HCT116 (cell line): Measurements from ENCODE around the gene TEX22. TPM values are rescaled to one million over a fixed set of nuclear protein-coding genes. Genes with fewer than 3 reads are reported as not detected.

ENCODE experiments used
- ATAC-seq: fragments of 200-7000 bp; cut with Tn5 transposase; 2 replicates; pipeline ENCODE4 v1.9.1; 2020; ENCODE audit warnings: mild to moderate bottlenecking, moderate library complexity
- BruUV-seq: library from RNA; stranded (reverse); fragments of 400-500 nt; replicated peaks from 2 replicates; lab custom pipeline; 2021; lab: Mats Ljungman, UMichigan
- CTCF ChIA-PET: fragments of 300-600 bp; sonication (Branson Sonifier 250); formaldehyde crosslinking; loops from one replicate; lab custom pipeline; 2021; ENCODE audit warnings: antibody characterized with exemption; lab: Charles Lee
- POLR2A ChIA-PET: fragments of 300-600, 350-600 bp; sonication (Branson Sonifier 250); formaldehyde crosslinking; loops from one replicate; lab custom pipeline; 2021; ENCODE audit warnings: antibody characterized with exemption; lab: Charles Lee
- RAD21 ChIA-PET, 2 experiments: fragments of 300-600 bp; sonication (Branson Sonifier 250); formaldehyde crosslinking; loops; one replicate each; lab custom pipeline; 2023; ENCODE audit warnings: low total read pairs in 2 of 2; ENCODE audit not compliant: uncharacterized antibody in 2 of 2, unreplicated experiment in 2 of 2, low non-redundant PET in 1 of 2; lab: Charles Lee
- DNase-seq: peaks from one replicate; pipeline ENCODE4 v3.0.0-alpha.2; 2010; ENCODE audit warnings: low read depth, low spot score
- H2AFZ ChIP-seq: fragments of 200-600 bp; shearing (Covaris generic), sonication (generic); 2 replicates; pipeline ENCODE4 v1.6.1; 2017; ENCODE audit warnings: low read depth, mixed run types, mixed read lengths, antibody characterized with exemption, low read length; ENCODE audit not compliant: poor library complexity, severe bottlenecking
- H3K27ac ChIP-seq: 2 replicates; pipeline ENCODE4 v1.5.1; 2012; ENCODE audit warnings: low read depth, low read length
- H3K27me3 ChIP-seq: fragments of 200-600 bp; sonication (generic); 2 replicates; pipeline ENCODE4 v1.6.1; 2016; ENCODE audit warnings: mixed run types, low read length, mixed read lengths; ENCODE audit not compliant: insufficient read depth
- H3K36me3 ChIP-seq, 2 experiments: fragments of 200-500 bp in 1 of 2; fragments of 200-600 bp in 1 of 2; sonication (Bioruptor generic) in 1 of 2; sonication (generic) in 1 of 2; 2 replicates each; pipeline versions ENCODE4 v1.5.1 to v1.6.1; 2014 to 2016; ENCODE audit warnings: low read length in 2 of 2, inconsistent platforms in 1 of 2, mixed read lengths in 1 of 2, mixed run types in 1 of 2; ENCODE audit not compliant: insufficient read depth in 2 of 2, control insufficient read depth in 1 of 2
- H3K4me1 ChIP-seq, 2 experiments: fragments of 200-600 bp in 1 of 2; sonication (generic) in 1 of 2; 2 replicates each; pipeline versions ENCODE4 v1.5.1 to v1.6.1; 2012 to 2017; ENCODE audit warnings: low read length in 2 of 2, inconsistent platforms in 1 of 2, mild to moderate bottlenecking in 1 of 2, mixed read lengths in 1 of 2, mixed run types in 1 of 2, moderate library complexity in 1 of 2; ENCODE audit not compliant: insufficient read depth in 2 of 2, control insufficient read depth in 1 of 2
- H3K4me2 ChIP-seq: fragments of 200-600 bp; sonication (generic); 2 replicates; pipeline ENCODE4 v1.6.1; 2017; ENCODE audit warnings: mixed run types, low read length, mixed read lengths
- H3K4me3 ChIP-seq, 2 experiments: fragments of 200-600 bp in 1 of 2; sonication (generic) in 1 of 2; replicated peaks in 1 of 2; 2 replicates each; pipeline ENCODE4 v1.5.1; 2011 to 2016; ENCODE audit warnings: low read length in 2 of 2, control low read depth in 1 of 2, low read depth in 1 of 2, mild to moderate bottlenecking in 1 of 2, mixed read lengths in 1 of 2, mixed run types in 1 of 2
- H3K79me2 ChIP-seq: fragments of 200-600 bp; sonication (generic); 2 replicates; pipeline ENCODE4 v1.6.1; 2017; ENCODE audit warnings: mild to moderate bottlenecking, mixed run types, low read length, moderate library complexity, mixed read lengths; ENCODE audit not compliant: insufficient read depth
- H3K9ac ChIP-seq: fragments of 200-600 bp; sonication (generic); 2 replicates; pipeline ENCODE4 v1.6.1; 2016; ENCODE audit warnings: low read length, mixed read lengths
- H3K9me2 ChIP-seq: fragments of 200-600 bp; sonication (generic), shearing (Covaris generic); 2 replicates; pipeline ENCODE4 v1.6.1; 2017; ENCODE audit warnings: mixed run types, mild to moderate bottlenecking, moderate library complexity; ENCODE audit not compliant: insufficient read depth
- H3K9me3 ChIP-seq, 2 experiments: fragments of 200-500 bp in 1 of 2; fragments of 200-600 bp in 1 of 2; sonication (Bioruptor generic) in 1 of 2; sonication (generic) in 1 of 2; 2 replicates each; pipeline ENCODE4 v1.6.1; 2014 to 2017; ENCODE audit warnings: low read length in 2 of 2, mixed read lengths in 2 of 2, inconsistent platforms in 1 of 2, low read depth in 1 of 2, mild to moderate bottlenecking in 1 of 2, mixed run types in 1 of 2, moderate library complexity in 1 of 2; ENCODE audit not compliant: control insufficient read depth in 1 of 2, insufficient read depth in 1 of 2
- H4K20me1 ChIP-seq: fragments of 200-600 bp; sonication (generic), shearing (Covaris generic); 2 replicates; pipeline ENCODE4 v1.6.1; 2017; ENCODE audit warnings: mixed run types, mild to moderate bottlenecking, moderate library complexity; ENCODE audit not compliant: insufficient read depth
- ATF3 ChIP-seq: IDR thresholded peaks from 2 replicates; pipeline ENCODE4 v1.6.1; 2012
- CEBPB ChIP-seq: IDR thresholded peaks from 2 replicates; pipeline ENCODE4 v1.6.1; 2012; ENCODE audit warnings: low read depth
- CTCF ChIP-seq, 3 experiments: fragments of 200-600 bp in 1 of 3; sonication (generic) in 1 of 3; IDR thresholded peaks in 2 of 3; conservative IDR thresholded peaks in 1 of 3; 2 replicates each; pipeline ENCODE4 v1.5.1; 2012 to 2017; ENCODE audit warnings: low read depth in 2 of 3, low read length in 2 of 3, antibody characterized with exemption in 1 of 3, borderline replicate concordance in 1 of 3, control low read depth in 1 of 3, mild to moderate bottlenecking in 1 of 3, mixed read lengths in 1 of 3, mixed run types in 1 of 3, moderate library complexity in 1 of 3; ENCODE audit not compliant: insufficient read depth in 1 of 3
- EGR1 ChIP-seq: IDR thresholded peaks from 2 replicates; pipeline ENCODE4 v1.6.1; 2012; ENCODE audit warnings: low read depth
- ELF1 ChIP-seq: IDR thresholded peaks from 2 replicates; pipeline ENCODE4 v1.6.1; 2012; ENCODE audit warnings: low read depth, borderline replicate concordance
- EZH2phosphoT487 ChIP-seq: fragments of 200-600 bp; IDR thresholded peaks from 2 replicates; pipeline ENCODE4 v1.6.1; 2018; ENCODE audit warnings: antibody characterized with exemption, borderline replicate concordance
- FOSL1 ChIP-seq: IDR thresholded peaks from 2 replicates; pipeline ENCODE4 v1.6.1; 2012; ENCODE audit warnings: low read depth
- JUND ChIP-seq: IDR thresholded peaks from 2 replicates; pipeline ENCODE4 v1.6.1; 2012
- MAX ChIP-seq: IDR thresholded peaks from 2 replicates; pipeline ENCODE4 v1.6.1; 2012
- POLR2A ChIP-seq: IDR thresholded peaks from 2 replicates; pipeline ENCODE4 v1.7.0; 2011; ENCODE audit warnings: borderline replicate concordance; ENCODE audit not compliant: insufficient read depth, insufficient read length; ENCODE audit errors: extremely low read depth
- POLR2AphosphoS5 ChIP-seq: IDR thresholded peaks from 2 replicates; pipeline ENCODE4 v1.6.1; 2011; ENCODE audit warnings: mild to moderate bottlenecking, low read depth, low read length, moderate library complexity
- RAD21 ChIP-seq: IDR thresholded peaks from 2 replicates; pipeline ENCODE4 v1.6.1; 2012; ENCODE audit warnings: low read depth, mild to moderate bottlenecking
- REST ChIP-seq: IDR thresholded peaks from 2 replicates; pipeline ENCODE4 v1.6.1; 2012; ENCODE audit warnings: low read depth
- SP1 ChIP-seq: IDR thresholded peaks from 2 replicates; pipeline ENCODE4 v1.6.1; 2012; ENCODE audit warnings: low read depth
- SRF ChIP-seq: IDR thresholded peaks from 2 replicates; pipeline ENCODE4 v1.6.1; 2012; ENCODE audit warnings: low read depth
- TCF7L2 ChIP-seq: IDR thresholded peaks from 2 replicates; pipeline ENCODE4 v1.7.0; 2011; ENCODE audit warnings: borderline replicate concordance, inconsistent platforms; ENCODE audit not compliant: insufficient read depth, insufficient read length; ENCODE audit errors: extremely low read depth
- YY1 ChIP-seq: IDR thresholded peaks from 2 replicates; pipeline ENCODE4 v1.6.1; 2011; ENCODE audit warnings: low read length, low read depth, moderate library complexity, mild to moderate bottlenecking; ENCODE audit not compliant: insufficient replicate concordance; ENCODE audit errors: extremely low read depth
- ZFX ChIP-seq: fragments of 450-650 bp; IDR thresholded peaks from 2 replicates; pipeline ENCODE4 v1.6.1; 2017
- intact Hi-C: fragments of 100-400 bp; cut with micrococcal nuclease; formaldehyde crosslinking; loops from 2 replicates; pipeline ENCODE4 v1.10.0; 2022
- total RNA-seq: library from RNA; stranded (reverse); gene quantifications from one replicate; pipeline ENCODE4 v1.2.1, GENCODE V29; 2021; ENCODE audit not compliant: unreplicated experiment

Gene TEX22
- total RNA-seq, 1 experiment from 2014 or later: 3.8 TPM

GRCh38 chr14:105450123-105450505 is 51.8 kb downstream of the TEX22 start:
- Histone ChIP-seq H3K27ac (no peak overlapping the region), H3K27me3 (no peaks in the 10 kb centered on the region)
- TF ChIP-seq TCF7L2: no peak
- no peak for TF ChIP-seq REST
- TF ChIP-seq ELF1: no peak
- TF ChIP-seq EGR1: no peak
- no peak for TF ChIP-seq POLR2AphosphoS5
- no peak for TF ChIP-seq MAX
- TF ChIP-seq ATF3: no peak
- TF ChIP-seq FOSL1: no peak
- TF ChIP-seq JUND: no peak
- no peak for TF ChIP-seq CEBPB
- TF ChIP-seq RAD21: no peak
- no peak for TF ChIP-seq SP1
- no peak for TF ChIP-seq CTCF (IDR thresholded peaks at IDR 0.05 in 2 of 3, conservative IDR thresholded peaks at IDR 0.05 in 1 of 3; ENCODE audit: borderline replicate concordance in 1 of 3, insufficient read depth in 1 of 3, low read depth in 2 of 3, low read length in 2 of 3)
- no peak for TF ChIP-seq EZH2phosphoT487
- no peak for TF ChIP-seq ZFX
- TF ChIP-seq SRF: no peak
- no peak for TF ChIP-seq POLR2A
- TF ChIP-seq YY1: no peak
- TF ChIP-seq, all 23 proteins: peak for 0
- H3K36me3 ChIP-seq: peaks cover 6 to 22% of the 10 kb centered on the region in 2 experiments; a peak in 3 of 4 replicates
- intact Hi-C loops: no loop called here
- no peak overlapping the region for H3K4me2 ChIP-seq
- no peak for ATAC-seq
- H3K4me1 ChIP-seq: no peaks in the 10 kb centered on the region
- no TSS peak for BruUV-seq
- ChIA-PET POLR2A (no interaction called here), CTCF (no interaction called here), RAD21 (no interaction called here)
- no peak overlapping the region for H2AFZ ChIP-seq
- H3K9me3 ChIP-seq: no peaks in the 10 kb centered on the region
- no peak overlapping the region for H3K4me3 ChIP-seq
- H3K79me2 ChIP-seq: peaks cover 20% of the 10 kb centered on the region; the same call in 1 of the 2 replicates
- H3K9me2 ChIP-seq: no peaks in the 10 kb centered on the region
- no peak overlapping the region for H3K9ac ChIP-seq
- H4K20me1 ChIP-seq: no peaks in the 10 kb centered on the region
- DNase-seq: no peak
